GM21737 (cell line): ENCODE results near the gene PARP2.
"Not testable (repeated sequence)": the region's sequence is repeated elsewhere in the genome, so short reads cannot be mapped to it uniquely, and the experiment has no call there.

Experiments used
- ATAC-seq: cut with Tn5 transposase; IDR thresholded peaks from one replicate; pipeline ENCODE4 v1.9.1; 2021; ENCODE audit warnings: mild to moderate bottlenecking, moderate library complexity; ENCODE audit not compliant: unreplicated experiment

Gene PARP2

DNA sequence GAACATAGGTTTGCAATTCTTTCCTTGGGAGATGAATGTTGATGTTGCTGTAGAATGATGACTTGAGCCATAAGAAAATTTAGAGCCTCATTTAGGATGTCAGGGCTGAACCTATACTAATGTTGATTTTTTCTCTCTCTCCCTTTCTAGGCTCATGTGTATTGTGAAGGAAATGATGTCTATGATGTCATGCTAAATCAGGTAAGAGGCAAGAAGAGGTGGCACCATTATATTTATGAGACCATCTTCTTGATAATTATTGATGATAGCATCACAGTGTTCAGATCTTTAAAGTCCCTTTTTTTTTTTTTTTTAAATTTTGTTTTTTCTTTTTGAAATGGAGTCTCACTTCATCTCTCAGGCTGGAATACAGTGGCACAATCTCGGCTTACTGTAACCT lies 3.3 kb downstream of the PARP2 start:
- ATAC-seq: no peak

DNA sequence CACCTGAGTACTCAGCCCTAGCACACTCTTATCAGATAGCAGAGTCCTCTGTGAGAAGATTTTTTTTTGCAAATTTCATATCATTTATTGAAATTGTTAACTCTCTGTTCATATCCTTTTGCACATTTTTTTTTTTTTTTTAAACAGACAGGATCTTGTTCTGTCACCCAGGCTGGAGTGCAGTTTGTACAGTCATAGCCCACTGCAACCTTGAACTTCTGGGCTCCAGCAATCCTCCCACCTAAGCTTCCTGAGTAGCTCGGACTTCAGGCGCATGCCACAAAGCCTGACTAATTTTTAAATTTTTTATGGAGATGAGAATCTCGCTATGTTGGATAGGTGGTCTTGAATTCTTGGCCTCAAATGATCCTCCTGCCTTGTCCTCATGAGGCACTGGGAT lies 4.3 kb downstream of the PARP2 start:
- no peak for ATAC-seq

DNA sequence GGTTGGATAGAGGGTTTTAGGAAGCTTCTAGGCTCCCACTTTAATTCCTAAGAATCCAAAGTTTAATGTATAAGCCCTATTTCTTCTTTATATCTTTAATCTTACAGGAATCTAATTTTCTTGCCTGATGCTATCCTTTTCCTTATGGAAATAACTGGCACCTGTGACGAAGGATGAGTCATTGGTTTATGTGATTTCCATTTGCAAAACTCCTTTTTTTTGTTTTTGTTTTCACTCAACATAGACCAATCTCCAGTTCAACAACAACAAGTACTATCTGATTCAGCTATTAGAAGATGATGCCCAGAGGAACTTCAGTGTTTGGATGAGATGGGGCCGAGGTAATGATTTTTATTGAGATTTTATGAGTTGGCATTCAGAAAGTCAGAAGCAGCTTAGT lies 6.8 kb downstream of the PARP2 start:
- ATAC-seq: no peak

DNA sequence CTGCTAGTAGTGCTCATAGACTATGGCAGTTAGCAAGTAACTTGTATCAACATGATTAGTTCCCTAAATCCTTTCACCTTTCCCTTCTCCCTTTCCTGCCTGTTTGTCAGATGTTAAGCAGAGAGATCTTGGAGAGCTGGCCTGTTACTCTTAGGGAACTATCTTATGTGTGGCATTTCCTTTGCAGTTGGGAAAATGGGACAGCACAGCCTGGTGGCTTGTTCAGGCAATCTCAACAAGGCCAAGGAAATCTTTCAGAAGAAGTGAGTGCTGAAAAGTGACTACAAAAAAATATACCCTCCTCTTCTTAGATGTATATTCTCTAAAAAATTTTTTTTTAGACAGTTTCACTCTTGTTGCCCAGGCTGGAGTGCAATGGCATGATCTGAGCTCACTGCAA lies 7.4 kb downstream of the PARP2 start:
- ATAC-seq: no peak

DNA sequence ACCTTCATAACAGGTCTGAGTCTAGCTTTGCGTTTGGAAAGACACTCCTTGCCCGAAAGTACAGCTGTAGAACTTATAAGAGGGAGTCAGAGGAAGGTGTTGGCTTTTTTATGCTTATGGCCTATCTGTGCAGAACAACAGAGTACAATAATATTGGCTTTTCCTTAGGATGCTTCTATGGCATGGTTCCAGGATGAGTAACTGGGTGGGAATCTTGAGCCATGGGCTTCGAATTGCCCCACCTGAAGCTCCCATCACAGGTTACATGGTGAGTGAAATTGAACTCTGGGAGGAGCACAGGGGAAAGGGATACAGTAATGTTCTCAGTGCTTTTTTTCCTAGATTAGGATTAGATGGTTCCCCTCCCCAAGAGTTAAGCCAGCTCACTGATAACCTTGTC lies 13.0 kb downstream of the PARP2 start:
- no peak for ATAC-seq

DNA sequence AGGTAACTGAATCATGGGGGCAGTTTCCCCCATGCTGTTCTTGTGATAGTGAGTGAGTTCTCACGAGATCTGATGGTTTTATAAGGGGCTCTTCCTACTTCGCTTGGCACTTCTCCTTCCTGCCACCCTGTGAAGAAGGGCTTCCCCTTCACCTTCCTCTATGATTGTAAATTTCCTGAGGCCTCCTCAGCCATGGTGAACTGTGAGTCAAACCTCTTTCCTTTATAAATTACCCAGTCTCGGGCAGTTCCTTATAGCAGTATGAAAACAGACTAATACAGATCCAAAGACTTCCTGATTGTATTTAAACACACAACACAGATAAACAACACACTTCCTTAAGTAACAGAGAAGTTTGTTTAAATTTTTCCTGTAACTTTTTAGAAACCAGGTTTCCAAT lies 15.0 kb downstream of the PARP2 start:
- ATAC-seq: not testable (repeated sequence)

DNA sequence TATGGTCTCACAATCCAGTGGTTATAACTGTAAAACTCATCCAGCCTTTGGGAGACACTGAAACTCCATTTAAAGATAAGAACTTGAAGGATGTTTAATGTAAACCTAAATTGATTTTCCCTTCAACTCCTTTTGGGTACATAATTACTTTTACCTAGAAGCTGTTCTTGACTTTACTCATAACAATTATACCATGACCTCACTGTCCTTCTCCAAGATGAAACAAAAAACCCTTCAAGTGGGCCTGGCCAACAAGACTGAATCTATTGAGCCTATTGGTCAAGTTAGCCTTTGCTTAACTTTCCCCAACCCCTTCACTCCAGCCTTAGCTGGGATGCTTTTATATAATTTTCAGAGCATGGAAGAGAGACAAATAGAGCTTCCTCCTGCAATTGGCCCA lies 22.5 kb downstream of the PARP2 start:
- ATAC-seq: no peak

DNA sequence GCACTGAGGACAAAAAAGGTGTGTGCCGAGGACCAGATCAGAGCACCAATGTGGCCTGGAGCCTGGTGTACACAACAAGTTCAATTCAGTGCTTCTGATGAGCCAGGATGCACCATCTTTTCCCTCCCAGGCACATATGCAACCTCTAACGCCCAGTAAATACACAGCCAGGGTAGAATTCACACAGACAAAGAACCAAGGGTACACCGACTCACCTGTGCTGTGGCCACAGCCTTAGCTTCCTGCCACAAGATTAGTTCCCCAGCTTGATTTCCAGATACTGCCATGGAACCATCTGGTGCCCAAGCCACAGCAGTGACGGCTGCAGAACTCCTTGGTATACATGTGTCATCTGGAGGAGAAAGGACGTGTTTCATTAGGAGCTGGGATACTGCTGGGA lies 29.4 kb downstream of the PARP2 start:
- no peak for ATAC-seq

DNA sequence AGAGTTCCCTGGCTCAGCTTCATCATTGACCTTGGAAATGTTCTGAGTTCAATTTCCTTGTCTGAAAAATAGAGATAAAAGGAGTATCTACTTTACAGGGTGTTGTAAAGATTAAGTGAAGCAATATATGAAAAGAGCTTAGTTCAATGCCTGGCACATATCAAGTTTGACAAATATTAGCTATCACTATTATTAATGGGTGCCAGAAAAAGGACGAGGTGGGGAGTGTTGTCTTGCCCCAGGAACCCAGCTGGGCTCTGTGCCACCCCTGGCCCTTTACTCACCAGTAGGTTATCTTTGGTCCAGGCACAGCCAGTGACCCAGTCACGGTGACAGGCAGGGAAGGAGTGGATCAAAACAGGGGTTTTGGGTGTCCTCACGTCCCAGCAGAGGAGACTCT lies 32.0 kb downstream of the PARP2 start:
- ATAC-seq: no peak

DNA sequence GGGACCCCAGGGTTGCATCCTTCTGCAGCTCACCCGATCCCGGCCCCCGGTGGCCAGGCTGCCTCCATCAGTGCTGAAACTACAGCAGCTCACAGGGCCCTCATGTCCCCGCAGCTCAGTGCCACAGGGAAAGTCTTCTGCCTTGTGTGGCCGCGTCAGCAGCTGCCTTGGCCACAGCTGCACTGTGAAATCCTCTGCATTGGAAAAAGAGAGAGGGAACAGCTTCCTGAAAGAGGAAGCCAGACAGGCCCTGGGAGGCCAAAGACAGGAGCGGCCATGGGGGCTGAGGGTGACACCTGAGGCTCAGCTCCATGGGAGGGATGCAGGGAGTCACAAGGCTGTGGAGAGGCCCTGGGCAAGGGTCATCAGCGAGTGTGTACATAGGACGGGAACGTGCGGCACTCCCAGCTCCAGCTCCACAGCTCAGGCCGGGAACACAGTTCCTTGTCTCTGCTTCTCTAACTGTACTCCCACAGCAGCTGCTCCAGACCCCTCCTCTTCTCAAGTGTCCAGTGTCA lies 32.7 kb downstream of the PARP2 start:
- no peak for ATAC-seq

DNA sequence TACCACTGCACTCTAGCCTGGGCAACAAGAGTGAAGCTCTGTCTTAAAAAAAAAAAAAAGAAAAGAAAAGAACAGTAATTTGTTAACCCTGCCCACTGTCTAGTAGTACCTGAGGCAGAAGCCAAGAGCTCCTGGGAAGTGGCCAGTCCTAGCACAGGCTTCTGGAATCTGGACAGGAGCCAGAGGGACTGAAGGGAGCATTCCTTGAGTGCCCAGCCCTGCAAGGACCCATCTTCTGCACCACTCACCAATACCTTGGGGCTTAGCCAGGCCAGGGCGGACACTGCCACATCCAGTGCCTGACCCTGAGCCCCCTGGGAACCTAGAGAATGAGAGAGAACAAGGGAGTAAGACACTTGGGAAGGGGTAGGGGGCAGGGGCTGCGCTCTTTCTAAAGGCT lies 33.7 kb downstream of the PARP2 start:
- no peak for ATAC-seq

DNA sequence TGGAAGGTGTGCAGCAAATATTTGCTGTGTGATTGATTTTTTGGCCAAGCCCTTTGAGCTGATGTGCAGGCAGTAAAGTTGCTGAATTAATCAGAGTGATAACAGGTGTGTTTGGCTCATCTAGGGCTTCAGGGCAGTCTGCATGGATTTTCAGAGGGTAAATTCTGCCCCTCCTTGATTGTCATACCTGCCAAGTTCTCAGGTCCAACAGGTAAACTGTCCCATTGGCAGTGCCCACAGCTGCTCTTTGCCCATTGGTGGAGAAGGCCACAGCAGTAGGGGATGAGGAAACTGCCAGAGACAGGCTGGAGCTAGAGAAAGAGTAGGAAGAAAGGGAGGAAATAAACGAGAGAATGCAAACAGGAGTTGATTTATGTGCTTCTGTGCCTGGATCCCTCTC lies 36.3 kb downstream of the PARP2 start:
- ATAC-seq: no peak

DNA sequence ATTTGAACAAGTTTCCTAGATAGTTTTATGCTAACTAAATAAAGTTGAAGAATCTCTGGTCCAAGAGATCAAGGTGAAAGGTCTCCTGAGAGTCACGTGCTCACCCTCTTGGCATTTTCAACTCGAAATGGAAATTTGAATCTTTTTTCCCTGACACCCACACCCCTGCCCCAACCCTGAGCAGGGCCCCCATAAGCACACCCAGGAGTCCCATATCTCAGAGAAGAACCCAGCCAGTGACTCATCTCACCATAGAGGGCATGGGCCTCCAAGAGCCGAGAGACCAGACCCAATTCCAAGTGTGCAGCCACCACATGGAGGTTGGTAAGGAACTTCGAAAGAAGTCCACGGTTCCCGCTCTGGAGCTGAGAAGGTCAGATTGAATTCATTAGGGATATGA lies 37.2 kb downstream of the PARP2 start:
- no peak for ATAC-seq

DNA sequence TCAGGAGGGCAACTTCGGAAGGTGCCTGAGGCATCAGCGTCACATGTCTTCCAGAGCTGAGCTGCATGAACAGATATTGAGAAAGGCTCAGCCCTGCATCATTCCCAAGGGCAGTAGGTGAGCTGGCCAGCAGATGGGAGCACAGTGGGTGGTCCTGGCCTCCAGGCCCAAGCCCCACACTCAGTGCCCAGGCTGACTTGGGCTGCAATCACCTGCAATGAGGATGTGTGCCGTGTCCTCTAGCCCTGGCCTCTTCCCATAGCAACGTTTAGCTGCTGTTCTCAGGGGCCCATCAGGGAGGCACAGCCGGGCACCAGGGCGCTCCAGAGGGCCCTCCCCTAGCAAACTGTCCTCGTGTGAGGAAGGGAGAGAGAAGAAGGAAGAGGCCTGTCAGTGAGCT lies 37.9 kb downstream of the PARP2 start:
- no peak for ATAC-seq

DNA sequence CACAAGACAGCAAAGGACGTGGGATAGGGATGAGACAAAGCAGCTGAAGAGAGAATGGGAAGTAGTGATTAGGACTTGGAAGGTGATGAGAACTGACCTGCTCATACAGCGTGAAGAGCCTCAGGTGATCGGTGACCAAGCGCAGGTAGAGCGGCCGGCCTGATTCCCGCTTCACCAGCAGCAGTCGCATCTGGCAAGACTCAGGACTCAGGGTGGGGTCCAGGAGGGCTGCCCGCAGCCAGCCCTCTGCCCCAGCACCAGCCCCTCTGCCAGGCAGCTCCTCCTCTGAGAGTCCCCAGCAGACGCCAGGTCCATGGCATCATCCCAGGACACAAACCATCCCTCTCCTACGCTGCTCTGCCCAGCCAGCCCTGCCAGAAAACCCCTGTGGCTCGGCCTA lies 39.1 kb downstream of the PARP2 start:
- no peak for ATAC-seq

DNA sequence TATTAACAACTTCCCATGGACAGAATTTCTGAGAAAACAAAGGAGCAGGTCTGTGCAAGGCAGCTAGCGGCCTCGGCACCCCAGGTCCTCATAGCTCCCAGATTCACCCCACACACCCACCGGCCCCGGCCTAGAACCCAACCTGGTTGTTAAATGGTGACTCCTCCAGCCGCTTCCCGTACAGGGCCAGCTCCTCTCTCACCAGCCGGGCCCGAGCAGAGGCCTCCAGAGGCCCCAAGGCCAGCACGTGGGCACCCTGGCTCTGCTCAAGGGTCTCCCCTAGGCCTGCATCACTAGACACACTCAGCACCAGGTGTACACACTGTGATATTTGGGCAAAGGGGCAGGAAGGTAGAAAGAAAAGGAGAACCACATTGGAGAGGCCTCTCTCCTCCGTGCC lies 39.6 kb downstream of the PARP2 start:
- ATAC-seq: no peak

DNA sequence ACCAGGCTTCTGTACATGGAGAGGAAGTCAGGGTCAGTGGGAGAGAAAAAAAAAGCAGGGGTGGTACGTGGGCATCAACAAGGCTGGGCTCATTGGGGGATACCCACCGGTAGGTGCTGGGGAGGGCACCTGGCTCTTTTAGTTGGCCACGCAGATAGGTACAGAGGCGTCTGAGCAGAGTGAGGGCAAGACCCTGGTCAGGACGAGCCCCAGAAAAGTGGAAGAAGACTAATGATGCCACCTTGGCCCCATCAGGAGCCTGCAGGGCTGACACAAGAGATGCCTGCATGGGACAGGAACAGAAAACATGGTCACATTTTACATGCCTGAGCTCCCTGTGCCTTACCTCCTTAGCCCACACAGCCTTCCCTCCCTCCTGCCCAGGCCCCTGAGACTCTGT lies 40.2 kb downstream of the PARP2 start:
- no peak for ATAC-seq

DNA sequence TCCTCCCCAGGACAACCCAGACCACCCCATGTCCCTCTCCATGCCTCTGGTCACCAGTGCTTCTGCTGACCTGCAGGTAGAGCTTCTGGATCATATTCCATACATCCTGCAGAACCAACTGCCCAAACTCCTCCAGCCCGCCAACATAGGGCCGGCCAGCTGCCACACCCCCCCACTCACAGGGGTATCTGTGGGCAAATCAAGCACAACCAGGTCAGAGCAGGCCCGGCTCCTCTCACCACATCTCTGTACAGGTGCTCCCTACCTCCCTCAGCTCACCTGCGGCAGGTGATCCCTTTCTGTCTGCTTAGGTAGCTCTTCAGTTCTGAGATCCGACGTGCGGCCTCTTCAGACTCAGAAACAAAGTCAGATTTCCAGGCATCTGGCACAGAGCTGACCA lies 40.9 kb downstream of the PARP2 start:
- ATAC-seq: no peak

DNA sequence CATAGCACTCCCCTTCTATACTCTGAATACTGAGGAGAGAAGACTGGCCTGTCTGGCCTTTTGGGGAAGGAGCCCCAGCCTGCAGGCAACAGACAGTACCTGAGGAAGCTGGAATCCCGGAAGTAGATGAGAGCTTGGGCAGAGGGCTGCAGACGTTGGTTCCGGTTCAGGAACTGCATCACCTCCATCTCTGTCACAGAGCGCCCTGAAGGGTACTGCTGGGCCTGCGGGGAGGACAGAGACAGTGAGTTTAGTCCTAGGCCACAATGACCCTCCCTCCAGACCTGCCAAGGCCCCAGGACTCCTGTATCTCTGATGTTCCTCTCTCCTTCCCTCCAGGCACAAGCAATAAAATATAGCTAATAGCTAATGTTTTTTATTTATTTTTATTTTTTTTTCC lies 41.5 kb downstream of the PARP2 start:
- no peak for ATAC-seq

DNA sequence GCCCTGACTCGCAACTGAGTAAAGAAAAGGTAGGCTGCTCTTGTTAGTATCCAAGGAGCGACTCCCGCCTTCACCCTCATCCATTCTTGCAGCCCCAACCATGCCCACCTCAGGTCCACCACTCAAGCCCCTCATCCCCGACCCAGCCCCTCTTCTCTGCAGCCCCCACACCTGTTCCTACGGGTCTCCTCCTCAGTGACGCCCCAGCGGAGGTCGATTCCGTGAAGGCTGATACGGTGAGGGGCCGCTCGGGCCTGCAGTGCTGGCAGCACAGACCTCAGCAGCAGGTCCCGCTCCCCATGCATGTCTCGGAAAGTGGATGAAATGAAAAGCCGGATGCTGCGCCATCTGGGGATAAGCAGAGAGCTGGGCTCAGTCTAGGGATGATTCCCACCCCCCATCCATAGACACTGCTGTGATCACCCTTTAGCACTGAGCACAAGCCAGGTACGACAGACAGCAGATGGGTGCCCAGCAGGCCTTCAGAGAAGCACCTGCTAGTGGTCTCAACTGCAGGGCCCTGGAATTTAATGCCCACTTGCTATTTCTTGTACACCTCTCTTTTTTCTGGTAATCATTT lies 42.9 kb downstream of the PARP2 start:
- no peak for ATAC-seq

DNA sequence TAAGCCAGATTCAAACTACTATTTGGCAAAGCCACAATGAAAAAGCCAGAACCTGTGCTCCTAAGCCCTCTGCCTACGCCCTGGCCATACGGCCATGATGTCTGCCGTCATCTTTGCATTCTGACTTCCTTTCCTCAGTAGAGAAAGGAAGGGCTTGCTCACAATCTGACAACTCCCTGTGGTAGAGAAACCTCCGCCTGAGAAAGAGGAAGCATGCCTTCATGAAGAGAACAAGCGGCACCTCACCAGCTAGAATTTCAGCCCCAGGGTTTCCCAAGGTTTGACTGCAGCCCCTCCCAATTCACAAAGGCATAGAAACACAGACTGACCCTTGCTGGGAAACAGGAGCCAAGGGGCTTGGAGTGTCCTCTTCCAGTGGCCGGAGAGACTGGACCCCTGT lies 44.1 kb downstream of the PARP2 start:
- no peak for ATAC-seq

DNA sequence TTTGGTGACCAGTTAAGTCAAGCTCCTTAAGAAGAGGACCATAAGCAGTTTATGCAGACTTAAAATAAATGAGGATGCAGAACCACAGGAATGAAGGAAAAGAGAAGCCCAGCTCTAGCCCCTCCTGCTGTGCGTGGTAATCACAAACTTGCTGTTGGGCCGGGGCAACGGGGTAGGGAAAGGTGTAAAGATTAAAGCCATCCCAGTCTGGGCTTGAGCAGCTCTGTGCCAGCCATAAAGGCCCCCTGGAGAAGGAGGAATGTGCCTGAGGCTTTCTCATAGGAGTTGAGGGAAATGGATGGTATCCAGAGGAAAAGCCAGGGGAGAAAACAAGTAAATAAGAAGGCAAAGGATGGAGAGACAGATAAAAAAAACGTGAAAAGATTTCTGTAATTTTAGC lies 44.7 kb downstream of the PARP2 start:
- ATAC-seq: no peak

DNA sequence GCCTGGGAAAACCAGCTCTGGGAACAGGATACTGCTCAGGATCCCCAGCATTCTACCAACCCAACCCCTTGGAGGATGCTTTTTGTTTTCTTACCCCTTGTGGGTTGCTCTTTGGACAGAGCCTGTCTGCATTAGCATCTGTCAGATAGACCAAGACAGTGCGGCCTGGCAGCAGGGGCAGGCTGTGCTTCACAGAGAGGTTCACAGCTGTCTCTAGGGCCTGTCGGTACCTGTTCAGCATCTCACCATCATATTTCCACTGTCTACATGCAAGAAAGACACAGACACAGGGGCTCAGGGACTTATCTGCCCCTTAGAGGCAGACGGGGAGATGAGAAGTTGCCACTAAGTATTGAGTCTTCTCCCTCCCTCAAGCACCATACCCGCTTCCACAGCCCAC lies 48.1 kb downstream of the PARP2 start:
- no peak for ATAC-seq

DNA sequence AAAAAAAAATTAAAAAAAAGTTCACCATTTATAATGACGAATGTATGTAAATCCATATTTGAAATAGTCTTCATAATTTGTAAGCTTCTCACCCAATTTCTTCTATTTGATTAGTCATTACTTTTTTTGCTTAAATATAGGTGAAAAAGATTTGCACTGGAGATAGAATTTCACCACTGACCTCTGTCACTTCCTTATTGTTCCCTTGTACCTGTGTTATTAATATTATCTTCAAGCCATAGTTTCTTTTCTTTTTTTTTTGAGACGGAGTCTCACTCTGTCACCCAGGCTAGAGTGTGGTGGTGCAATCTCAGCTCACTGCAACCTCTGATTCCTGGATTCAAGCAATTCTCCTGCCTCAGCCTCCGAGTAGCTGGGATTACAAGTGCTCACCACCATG lies 54.1 kb downstream of the PARP2 start:
- no peak for ATAC-seq
